ENCODE measurements around the gene LRP6.
"Not testable (repeated sequence)": the region's sequence is repeated elsewhere in the genome, so short reads cannot be mapped to it uniquely, and the experiment has no call there.

LRP6 gene

DNA sequence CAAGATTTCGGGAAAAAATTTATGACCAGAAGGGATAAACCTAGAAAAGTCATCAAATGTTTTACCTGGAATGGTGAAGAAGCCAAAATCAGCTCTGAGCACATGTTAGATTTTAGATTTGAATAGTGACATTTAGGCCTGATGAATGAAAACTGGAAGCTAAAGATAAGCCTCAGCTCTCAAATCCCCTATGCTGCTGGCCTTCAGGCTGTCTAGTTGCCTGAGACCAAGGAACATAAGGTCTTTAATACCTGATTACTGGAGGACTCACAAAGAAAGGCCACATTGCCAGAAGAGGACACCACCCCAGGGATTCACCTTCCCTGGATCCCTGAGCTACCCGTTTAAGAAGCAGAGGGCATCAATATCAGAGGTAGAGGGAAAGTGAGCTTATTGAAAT lies 139.5 kb downstream of the LRP6 start:
- no peak for DNase-seq (ENCODE audit: low read depth in 2 of 3, low spot score in 2 of 3)

DNA sequence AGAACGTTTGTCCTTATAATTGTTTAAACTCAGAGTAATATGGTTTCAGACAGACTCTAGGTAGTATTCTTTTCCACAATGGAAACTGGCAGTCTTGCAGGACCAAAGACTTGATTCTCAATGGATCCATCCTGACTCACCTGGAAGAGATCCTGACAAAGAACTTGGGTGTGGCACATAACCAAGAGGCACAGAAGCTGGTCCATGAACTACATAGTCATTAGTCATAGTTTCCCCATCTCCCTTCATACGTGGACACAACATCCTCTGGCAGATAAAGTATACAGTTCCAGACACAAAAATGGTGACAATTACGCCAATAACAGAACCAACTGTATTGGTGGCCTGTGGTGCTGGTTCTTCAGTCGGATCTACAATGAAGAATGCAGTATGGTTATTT lies 140.3 kb downstream of the LRP6 start:
- no peak for DNase-seq (ENCODE audit: low read depth in 2 of 3, low spot score in 2 of 3)

DNA sequence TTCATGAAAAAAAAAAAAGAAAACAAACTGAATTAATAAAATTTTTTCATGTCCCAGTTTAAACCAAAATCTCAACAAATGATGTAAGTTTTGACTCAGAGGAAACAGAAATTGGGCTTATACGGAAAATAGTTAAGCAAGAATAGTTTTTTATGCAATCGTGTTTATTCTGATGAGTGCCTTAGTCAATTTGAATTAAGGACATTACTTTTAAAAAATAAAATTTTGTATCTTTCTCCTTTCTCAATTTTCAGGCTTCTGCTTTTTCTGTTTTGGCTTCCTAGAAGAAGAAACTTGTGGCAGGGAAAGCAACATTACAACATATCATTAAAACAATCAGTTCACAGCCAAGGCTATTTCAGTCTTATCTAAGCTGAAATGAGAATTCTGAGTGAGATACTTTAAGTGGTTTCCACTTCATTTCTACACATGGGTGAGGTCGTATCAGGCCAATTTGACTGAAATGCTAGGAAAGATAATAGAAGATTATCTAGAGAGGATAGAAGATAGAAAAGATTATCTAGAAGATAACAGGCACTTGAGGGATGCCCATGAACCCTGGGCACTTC lies 143.7 kb downstream of the LRP6 start:
- DNase-seq (ENCODE audit: low read depth in 2 of 3, low spot score in 2 of 3) = no peak

DNA sequence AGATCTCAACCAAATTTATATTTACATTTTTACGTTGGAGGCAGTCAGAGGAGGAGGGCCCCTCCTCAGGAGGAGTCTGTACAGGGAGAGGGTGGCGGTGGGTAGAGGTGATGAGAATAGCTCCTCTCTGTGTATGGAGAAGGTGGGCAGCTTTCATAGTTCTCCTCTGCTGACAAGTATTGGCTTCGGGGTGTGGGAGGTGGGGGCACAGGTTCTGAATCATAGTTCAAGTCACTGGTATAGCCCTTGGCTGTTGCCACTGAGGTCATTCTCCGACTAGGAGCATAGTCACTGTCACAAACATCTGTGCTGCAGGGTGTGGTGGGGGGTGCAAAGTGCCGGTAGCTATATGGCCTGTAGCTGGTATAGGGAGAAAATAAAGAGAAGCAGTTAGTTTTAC lies 145.8 kb downstream of the LRP6 start:
- no peak for DNase-seq (ENCODE audit: low read depth in 2 of 3, low spot score in 2 of 3)

DNA sequence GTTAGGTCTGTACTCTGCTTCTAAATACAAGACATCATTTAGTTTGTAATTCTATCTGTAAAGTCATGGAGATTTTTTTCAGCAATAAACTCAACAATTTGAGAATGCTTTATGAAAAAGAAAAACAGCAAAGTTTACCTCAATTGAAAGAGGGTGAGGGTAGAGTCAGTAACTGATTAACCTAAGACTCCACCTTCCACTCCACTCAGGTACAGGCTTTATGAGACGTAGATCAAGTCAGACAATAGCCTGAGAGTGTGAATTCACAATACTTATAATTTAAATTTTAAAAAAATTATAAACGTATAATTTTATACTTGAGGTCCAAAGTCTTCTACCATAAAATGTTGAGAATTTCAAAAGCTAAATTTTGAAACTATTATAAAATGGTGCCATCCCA lies 150.2 kb downstream of the LRP6 start:
- DNase-seq (ENCODE audit: low read depth in 2 of 3, low spot score in 2 of 3) = no peak

DNA sequence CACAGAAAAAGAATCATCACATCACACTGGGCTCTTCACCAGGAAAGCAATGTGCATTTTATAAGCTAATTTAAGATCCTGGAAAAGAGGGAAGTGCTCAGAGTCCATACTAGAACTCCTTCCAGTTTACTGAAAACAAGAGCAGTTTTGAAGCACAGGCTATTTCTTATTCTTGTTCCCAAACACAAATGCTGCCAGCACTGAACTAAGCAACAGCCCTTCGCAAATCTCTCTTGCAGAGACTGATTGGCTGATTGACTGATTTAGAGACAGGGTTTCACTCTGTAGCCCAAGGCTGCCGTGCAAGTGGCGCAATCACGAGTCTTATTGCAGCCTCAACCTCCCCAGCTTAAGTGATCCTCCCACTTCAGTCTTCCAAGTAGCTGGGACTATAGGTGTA lies 151.3 kb downstream of the LRP6 start:
- DNase-seq (ENCODE audit: low read depth in 2 of 3, low spot score in 2 of 3) = no peak

DNA sequence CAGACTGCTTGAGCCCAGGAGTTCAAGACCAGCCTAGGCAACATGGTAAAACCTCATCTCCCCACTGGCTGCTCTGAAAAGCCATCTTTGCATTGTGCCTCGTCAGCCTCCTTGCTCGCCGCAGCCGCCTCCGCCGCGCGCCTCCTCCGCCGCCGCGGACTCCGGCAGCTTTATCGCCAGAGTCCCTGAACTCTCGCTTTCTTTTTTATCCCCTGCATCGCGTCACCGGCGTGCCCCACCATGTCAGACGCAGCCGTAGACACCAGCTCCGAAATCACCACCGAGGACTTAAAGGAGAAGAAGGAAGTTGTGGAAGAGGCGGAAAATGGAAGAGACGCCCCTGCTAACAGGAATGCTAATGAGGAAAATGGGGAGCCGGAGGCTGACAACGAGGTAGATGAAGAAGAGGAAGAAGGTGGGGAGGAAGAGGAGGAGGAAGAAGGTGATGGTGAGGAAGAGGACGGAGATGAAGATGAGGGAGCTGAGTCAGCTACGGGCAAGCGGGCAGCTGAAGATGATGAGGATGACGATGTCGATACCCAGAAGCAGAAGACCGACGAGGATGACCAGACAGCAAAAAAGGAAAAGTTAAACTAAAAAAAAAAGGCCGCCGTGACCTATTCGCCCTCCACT lies 155.8 kb downstream of the LRP6 start:
- not testable (repeated sequence) for DNase-seq (ENCODE audit: low read depth in 2 of 3, low spot score in 2 of 3)

DNA sequence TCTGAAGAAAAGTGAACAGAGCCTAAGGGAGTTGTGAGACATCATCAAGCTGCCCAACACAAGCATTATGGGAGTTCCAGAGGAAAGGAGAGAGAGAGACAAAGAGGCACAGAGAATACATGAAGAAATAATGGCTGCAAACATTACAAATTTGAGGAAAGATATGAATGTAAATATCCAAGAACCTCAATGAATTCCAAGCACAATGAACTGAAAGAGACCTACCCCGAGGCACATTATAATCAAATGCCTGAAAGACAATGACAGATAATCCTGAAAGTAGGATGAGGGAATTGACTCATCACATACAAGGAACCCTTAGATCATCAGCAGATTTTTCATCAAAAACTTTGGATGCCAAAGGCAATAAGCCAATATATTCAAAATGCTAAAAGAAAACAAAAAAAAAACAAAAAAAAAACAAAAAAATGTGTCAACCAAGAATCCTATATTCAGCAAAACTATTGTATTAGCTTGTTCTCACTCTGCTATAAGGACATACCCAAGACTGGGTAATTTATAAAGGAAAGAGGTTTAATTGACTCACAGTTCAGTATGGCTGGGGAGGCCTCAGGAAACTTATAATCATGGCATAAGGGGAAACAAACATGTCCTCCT lies 158.3 kb downstream of the LRP6 start:
- no peak for DNase-seq (ENCODE audit: low read depth in 2 of 3, low spot score in 2 of 3)

DNA sequence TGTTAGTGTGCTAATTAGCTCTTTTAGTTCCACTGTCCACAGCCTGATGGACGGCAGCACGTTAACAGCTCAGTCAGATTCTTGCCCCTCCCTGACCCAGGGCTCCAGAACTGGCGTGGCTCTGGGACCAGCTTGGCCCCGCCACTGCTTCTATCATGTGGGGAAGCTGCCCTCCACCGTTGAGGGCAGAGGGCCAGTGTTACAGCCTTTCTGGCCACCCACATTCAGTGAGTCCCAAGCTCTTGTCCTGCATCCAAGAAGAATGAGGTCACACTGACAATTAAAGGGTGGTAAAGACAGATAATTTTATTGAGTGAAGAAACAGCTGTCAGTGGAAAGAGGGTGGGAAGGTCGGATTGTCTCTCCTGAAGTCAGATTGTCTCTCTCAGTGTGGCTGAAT lies 159.2 kb downstream of the LRP6 start:
- DNase-seq (ENCODE audit: low read depth in 2 of 3, low spot score in 2 of 3) = no peak

DNA sequence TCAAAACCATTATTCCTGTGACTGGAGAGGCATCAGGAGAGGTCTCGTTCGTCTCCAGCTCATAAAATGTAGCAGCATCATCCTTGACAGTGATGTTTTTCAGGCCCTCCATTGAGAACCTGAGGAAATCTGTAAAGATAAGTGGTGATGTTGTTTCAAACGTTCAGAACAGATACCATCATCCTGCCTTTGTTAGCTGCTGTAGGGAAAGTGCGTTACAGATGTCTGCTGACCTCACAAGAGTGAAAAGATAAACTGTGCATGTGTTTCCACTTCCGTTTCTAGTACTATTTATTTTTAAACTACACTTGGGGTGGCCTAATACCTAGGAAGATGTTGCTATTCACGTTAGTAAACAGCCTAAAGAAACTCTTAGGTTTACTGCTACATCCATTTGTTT lies 167.7 kb downstream of the LRP6 start:
- no peak for DNase-seq (ENCODE audit: low read depth in 2 of 3, low spot score in 2 of 3)

DNA sequence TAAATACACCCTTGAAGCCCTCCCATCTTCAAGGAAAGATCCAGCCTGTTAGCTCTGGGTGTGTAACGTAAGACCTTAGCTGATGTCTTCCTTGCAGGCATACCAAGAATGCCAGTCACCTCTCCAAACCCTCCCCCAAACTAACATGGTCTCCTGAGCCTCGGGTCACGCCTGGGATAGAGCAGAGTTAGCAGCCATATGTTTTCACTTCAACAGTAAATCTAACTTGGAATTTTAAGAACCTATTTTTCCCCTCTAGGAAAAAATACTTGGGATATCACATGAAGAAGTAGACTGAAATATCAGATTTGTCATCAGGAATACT lies 168.2 kb downstream of the LRP6 start:
- no peak for DNase-seq (ENCODE audit: low read depth in 2 of 3, low spot score in 2 of 3)

DNA sequence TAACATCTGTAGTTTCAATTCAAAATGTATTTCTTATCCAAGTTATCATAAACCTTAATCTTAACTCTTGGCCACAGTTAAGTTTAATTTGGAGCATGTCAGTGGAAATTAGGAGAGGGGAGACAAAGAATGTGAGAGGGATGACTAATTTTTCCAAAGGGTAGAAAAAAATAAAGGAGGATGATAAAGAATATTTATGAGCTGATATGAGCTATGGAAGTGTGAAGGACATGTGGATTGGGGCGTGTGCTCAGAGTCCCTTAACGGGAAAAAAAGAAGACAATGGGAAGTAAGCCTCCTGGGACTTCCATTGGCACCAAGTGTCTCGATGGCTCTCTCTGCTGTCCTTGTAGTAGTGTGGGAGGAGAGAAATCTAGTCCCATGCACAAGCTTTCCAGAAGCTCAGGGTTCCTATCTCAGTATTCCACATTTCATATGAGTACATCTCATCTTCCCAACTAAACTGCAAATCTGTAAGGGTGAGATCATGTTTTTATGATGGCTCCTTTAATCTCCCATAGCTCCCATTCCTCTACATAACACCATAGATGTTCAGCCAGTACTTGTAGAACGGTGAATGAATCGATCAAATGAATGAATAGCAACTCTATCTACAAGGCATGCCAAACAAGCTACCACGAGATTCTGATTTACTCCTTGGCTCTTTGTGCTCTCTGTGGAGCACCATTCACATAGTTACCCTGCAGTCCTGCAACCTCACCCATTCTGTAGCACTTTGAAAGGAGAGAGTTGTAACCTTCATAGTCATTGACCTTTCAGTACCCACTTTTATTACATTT lies 168.8 kb downstream of the LRP6 start:
- DNase-seq (ENCODE audit: low read depth in 2 of 3, low spot score in 2 of 3) = no peak

DNA sequence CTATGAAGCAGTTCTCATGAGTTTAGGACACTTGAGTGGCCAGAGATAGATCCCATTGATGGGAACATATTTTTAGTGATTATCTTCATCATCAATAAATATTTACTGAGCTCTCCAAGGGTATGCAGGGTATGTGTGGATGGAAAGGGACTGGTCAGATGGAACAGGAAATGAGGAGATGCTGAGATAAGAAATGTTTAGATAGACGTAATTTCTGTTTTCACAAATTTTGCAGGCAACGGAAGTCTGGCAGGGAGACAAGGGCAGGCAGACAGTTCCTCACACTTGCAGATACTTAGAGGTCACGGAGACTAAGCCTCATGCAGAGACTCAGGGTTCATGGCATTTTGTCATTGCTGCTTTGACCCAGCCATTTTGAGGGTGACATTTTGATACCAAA lies 171.8 kb downstream of the LRP6 start:
- no peak for DNase-seq (ENCODE audit: low read depth in 2 of 3, low spot score in 2 of 3)

DNA sequence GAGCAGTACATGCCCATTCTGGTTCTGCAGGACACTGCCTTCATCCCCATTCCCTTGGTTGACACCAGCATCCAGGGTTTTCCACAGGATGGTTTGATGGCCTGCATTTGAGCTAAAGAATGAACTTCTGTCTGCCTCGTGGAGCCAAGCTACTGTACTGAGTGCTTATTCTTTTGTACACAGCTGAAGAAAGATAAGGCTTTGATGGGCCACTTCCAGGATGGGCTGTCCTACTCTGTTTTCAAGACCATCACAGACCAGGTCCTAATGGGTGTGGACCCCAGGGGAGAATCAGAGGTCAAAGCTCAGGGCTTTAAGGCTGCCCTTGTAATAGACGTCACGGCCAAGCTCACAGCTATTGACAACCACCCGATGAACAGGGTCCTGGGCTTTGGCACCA lies 172.4 kb downstream of the LRP6 start:
- no peak for DNase-seq (ENCODE audit: low read depth in 2 of 3, low spot score in 2 of 3)

DNA sequence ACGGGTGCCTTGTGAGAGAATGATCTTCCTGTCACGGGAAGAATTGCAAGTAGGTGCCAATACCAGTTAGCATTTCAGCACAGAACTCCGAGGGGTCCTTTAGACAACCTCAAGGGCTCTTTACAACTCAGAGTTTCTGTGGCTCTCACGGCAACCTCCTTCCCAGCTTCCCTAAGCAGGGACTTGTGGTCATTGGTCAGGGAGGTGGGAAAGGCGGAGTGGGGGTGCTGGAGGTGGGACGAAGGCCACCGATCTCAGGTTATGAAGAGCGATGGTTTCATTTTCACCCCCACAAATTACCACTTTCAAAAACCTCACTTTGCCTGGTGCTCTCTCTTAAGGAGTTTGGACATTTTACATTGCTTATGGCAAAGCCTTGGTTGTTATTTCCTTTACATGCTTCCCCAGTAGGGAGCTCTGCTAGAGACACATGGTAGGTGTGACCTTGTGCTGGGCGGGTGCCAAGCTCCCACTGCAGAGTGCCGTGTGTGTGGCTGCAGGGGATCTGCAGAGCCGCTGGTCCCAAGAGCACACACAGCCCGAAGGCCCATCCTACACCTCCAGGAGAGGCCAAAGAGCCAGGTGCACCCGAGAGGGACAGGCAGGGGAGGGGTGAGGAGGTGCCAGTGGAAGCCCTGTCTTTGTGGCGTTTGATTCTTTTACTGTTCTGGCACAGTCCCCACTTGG lies 174.7 kb downstream of the LRP6 start:
- no peak for DNase-seq (ENCODE audit: low read depth in 2 of 3, low spot score in 2 of 3)

DNA sequence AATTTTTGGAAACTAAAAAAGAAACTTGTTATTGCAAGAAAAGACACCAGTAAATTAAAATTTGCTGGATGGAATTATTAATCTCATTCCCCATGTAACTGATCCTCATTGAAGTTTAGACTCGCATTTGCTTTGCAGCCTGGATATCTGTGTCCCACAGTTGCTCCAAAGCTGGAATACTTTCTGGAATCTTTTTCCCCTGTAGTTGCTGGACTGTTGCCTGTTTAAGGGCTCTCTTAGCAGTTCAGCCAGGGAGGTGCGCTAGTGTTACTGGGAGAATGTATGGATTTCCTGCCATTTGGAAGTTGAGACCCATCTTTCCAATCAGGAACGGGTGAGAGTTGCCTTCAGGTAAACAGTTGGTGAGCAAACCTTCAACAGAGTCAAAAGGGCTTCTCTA lies 175.8 kb downstream of the LRP6 start:
- DNase-seq (ENCODE audit: low read depth in 2 of 3, low spot score in 2 of 3) = no peak

DNA sequence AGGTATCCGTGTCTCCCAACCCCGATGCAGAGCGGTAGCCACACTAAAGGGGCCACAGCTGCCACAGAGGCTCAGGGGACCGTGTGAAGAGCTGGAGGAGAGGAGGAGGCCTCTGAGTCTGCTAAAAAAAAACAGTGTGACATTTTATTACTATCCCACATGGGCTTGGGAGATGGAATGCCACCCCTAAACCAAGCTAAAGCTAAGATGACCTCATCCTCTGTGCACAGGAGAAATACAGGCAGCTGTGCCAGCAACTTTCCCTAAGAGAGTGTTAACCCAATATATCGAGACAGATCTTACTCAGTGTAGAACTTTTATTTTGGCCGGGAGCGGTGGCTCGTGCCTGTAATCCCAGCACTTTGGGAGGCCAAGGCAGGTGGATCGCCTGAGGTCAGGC lies 178.1 kb downstream of the LRP6 start:
- no peak for DNase-seq (ENCODE audit: low read depth in 2 of 3, low spot score in 2 of 3)

DNA sequence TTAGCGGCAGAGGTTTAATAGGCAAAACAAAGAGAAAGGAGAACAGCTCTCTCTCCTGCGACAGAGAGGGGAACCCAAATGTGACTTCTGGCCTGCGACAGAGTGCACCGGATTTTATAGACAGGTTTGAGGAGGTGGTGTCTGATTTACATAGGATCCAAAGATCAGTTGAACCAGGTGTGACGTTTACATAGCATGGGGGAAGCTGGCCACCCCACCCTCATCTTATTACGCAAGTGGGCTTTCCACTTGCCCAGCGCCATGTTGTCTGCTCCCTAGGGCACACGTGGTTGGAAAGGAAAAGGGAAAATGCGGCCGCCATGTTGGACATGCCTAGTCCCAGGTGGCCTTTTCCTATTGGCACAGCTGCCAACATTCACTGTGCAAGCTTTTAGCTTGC lies 178.7 kb downstream of the LRP6 start:
- no peak for DNase-seq (ENCODE audit: low read depth in 2 of 3, low spot score in 2 of 3)

DNA sequence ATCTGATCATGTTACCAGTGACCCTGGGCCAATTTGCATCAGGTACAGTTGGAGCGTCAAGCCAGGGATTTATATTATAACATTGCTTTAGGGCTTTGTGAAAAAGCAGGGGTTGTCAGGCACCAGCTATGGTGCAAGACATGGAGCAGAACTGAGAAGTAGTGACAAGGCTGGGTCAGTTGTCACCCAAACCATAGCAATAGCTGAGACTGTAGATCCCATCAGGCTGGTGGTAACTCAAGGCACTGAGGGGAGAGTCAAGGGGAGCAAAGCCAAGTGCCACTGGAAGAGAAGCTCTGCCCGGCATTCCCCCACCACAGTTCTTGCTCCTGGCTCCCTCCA lies 179.2 kb downstream of the LRP6 start:
- DNase-seq (ENCODE audit: low read depth in 2 of 3, low spot score in 2 of 3) = no peak

DNA sequence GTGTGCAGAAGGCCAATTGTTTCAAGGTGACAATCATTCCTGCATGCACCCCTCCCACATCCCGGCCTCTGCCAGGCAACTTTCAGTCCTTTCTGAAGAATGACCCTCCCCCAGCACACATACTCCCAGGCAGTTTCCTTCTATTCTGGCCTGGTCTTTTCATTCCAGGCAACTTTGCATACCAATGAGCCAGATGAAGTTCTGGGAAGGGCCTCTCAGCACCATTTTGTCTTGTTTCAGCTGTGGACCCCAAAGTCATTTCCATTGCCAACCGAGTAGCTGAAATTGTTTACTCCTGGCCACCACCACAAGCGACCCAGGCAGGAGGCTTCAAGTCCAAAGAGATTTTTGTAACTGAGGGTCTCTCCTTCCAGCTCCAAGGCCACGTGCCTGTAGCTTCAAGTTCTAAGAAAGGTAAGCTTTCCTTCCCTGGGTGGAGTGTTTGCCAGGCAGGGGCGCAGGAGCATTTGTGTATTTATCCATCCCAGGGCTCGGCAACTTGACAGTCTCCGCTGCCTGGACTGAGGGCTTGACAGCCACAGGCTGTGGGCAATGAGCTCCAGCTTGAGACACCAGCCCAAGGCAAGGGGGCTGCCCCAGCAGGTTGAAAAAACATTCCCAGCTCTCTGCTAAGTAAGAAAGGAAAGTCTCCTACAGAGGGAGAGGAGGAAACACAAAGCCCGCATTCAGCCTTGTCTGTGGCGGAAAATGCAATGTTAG lies 179.7 kb downstream of the LRP6 start:
- no peak for DNase-seq (ENCODE audit: low read depth in 2 of 3, low spot score in 2 of 3)

DNA sequence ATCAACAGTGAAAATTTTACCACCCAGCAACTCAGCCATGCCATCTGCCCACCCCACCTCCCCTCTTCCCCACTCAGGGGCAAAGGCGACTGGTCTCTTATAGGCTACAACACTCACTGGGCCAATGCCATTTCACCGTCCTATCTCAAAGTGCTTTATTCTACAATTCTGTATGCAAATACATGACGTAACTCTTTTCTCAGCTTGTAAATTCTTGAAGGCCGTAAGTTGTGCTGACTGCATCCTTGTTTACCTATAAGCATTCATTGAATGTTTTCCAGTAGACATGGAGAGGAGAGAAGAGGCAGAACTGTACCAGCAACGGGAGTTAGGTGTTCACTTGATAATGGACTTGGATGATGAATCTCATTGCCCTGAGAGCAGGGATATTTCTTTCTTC lies 180.5 kb downstream of the LRP6 start:
- DNase-seq (ENCODE audit: low read depth in 2 of 3, low spot score in 2 of 3) = no peak

Data from activated CD8-positive, alpha-beta memory T cell treated with anti-CD3 and anti-CD28 coated beads for 48 hours (primary cell).